ENCODE measurements around the gene PCDH9.

DNA sequence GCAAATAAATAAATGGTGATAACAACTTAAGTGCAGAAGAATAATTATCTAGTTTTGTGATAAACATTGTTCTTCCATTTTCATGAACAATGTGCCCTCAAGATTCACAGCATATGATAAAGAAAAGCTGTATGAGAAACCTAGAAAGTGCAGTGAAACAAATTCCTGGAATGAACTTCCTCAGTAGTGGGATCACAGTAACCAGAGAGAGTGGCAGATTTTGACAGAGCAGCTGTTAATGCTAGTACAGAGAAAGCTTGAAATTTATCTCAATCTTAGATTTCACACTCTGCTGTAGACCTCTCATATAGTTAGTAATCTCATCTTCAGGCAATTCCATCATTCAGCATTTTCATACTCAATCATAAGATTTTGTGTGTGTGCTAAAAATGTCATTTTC is 664.9 kb downstream of the PCDH9 start:
- TF ChIP-seq, protein P1, sequence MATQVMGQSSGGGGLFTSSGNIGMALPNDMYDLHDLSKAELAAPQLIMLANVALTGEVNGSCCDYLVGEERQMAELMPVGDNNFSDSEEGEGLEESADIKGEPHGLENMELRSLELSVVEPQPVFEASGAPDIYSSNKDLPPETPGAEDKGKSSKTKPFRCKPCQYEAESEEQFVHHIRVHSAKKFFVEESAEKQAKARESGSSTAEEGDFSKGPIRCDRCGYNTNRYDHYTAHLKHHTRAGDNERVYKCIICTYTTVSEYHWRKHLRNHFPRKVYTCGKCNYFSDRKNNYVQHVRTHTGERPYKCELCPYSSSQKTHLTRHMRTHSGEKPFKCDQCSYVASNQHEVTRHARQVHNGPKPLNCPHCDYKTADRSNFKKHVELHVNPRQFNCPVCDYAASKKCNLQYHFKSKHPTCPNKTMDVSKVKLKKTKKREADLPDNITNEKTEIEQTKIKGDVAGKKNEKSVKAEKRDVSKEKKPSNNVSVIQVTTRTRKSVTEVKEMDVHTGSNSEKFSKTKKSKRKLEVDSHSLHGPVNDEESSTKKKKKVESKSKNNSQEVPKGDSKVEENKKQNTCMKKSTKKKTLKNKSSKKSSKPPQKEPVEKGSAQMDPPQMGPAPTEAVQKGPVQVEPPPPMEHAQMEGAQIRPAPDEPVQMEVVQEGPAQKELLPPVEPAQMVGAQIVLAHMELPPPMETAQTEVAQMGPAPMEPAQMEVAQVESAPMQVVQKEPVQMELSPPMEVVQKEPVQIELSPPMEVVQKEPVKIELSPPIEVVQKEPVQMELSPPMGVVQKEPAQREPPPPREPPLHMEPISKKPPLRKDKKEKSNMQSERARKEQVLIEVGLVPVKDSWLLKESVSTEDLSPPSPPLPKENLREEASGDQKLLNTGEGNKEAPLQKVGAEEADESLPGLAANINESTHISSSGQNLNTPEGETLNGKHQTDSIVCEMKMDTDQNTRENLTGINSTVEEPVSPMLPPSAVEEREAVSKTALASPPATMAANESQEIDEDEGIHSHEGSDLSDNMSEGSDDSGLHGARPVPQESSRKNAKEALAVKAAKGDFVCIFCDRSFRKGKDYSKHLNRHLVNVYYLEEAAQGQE (IDR thresholded peaks at IDR 0.05; ENCODE audit: insufficient read depth in 1 of 2, low read depth in 2 of 2, low read length in 1 of 2), result no peak
- TF ChIP-seq, protein P2, sequence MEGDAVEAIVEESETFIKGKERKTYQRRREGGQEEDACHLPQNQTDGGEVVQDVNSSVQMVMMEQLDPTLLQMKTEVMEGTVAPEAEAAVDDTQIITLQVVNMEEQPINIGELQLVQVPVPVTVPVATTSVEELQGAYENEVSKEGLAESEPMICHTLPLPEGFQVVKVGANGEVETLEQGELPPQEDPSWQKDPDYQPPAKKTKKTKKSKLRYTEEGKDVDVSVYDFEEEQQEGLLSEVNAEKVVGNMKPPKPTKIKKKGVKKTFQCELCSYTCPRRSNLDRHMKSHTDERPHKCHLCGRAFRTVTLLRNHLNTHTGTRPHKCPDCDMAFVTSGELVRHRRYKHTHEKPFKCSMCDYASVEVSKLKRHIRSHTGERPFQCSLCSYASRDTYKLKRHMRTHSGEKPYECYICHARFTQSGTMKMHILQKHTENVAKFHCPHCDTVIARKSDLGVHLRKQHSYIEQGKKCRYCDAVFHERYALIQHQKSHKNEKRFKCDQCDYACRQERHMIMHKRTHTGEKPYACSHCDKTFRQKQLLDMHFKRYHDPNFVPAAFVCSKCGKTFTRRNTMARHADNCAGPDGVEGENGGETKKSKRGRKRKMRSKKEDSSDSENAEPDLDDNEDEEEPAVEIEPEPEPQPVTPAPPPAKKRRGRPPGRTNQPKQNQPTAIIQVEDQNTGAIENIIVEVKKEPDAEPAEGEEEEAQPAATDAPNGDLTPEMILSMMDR (IDR thresholded peaks at IDR 0.05), result no peak
- no peak for TF ChIP-seq SIN3A (IDR thresholded peaks at IDR 0.05; ENCODE audit: borderline replicate concordance, insufficient read depth, low read depth, low read length)
